Fibroblast of skin of left quadriceps (primary cell): Measurements from ENCODE around the gene IARS1.
A peak's percentile ranks its signal among the peaks of the same experiment; 100 is the strongest.

Source experiments
- DNase-seq, 2 experiments: peaks; one replicate each; pipeline ENCODE4 v3.0.0-alpha.2; 2013; ENCODE audit warnings: low read depth in 2 of 2

The IARS1 gene

GRCh38 chr9:92245005-92245797 is 48.3 kb downstream of the IARS1 start:
- DNase-seq, result peak; percentile 40 to 42
